LNCaP clone FGC (cell line): ENCODE results near the gene POLR2A.

ENCODE experiments used
- DNase-seq: peaks from one replicate; pipeline ENCODE4 v3.0.0-alpha.2; 2011; ENCODE audit warnings: low read depth
- H3K4me3 ChIP-seq: 2 replicates; pipeline ENCODE4 v1.5.1; 2011; ENCODE audit warnings: mild to moderate bottlenecking, low read depth, low read length, control low read depth
- TF ChIP-seq, protein P1 (sequence below): IDR thresholded peaks from 2 replicates; pipeline ENCODE4 v1.5.1; 2012; ENCODE audit warnings: mild to moderate bottlenecking; ENCODE audit not compliant: control insufficient read depth, insufficient read depth; ENCODE audit errors: extremely low read depth

POLR2A gene

GRCh38 chr17:7443499-7444485 lies 40.4 kb upstream of the POLR2A start:
- DNase-seq: no peak
- TF ChIP-seq, protein P1, sequence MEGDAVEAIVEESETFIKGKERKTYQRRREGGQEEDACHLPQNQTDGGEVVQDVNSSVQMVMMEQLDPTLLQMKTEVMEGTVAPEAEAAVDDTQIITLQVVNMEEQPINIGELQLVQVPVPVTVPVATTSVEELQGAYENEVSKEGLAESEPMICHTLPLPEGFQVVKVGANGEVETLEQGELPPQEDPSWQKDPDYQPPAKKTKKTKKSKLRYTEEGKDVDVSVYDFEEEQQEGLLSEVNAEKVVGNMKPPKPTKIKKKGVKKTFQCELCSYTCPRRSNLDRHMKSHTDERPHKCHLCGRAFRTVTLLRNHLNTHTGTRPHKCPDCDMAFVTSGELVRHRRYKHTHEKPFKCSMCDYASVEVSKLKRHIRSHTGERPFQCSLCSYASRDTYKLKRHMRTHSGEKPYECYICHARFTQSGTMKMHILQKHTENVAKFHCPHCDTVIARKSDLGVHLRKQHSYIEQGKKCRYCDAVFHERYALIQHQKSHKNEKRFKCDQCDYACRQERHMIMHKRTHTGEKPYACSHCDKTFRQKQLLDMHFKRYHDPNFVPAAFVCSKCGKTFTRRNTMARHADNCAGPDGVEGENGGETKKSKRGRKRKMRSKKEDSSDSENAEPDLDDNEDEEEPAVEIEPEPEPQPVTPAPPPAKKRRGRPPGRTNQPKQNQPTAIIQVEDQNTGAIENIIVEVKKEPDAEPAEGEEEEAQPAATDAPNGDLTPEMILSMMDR: no peak
- no peak overlapping the region for H3K4me3 ChIP-seq

GRCh38 chr17:7444682-7445618 lies 39.2 kb upstream of the POLR2A start, which contains the start of gene CHRNB1:
CHRNB1 (plus strand) TSS chr17:7445061; CDS start chr17:7445128, 67 bp downstream.
- DNase-seq: no peak
- TF ChIP-seq, protein P1: no peak

DNA sequence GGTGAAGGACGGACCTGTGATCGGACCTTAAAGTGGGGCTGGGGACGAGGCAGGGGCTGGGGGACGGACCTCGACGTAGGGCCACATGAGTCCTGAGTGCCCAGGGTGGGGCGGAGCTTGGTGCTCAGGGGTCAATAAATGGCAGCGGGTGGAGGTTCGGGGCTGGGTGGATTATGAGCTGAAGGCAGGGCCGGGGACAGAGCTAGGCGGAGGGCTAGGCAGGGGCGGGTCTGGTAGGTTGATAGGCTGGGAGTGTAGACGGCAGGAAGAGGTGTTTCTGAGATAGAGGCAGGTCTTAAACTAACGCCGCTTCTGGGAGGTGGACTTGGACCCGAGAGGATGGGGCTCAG lies 38.6 kb upstream of the POLR2A start:
- DNase-seq: no peak
- TF ChIP-seq, protein P1: no peak
- H3K4me3 ChIP-seq: no peak overlapping the region

More at GRCh38 chr17:7444682-7445618, 39.2 kb upstream of the POLR2A start, which contains the start of gene CHRNB1:
- H3K4me3 ChIP-seq: no peak within 1 kb of the TSS

DNA sequence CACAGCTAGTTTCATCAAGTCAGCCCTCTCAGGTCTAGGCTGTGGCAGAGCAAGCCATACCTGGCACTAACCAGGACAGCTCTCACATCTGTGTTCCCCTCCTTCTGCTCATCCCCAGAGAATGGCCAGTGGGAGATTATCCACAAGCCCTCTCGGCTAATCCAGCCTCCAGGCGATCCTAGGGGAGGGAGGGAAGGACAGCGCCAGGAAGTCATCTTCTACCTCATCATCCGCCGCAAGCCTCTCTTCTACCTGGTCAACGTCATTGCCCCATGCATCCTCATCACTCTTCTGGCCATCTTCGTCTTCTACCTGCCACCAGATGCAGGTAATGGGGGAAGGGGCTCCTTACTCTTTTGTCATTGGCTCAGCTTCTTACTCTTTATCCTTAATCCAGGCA lies 35.7 kb upstream of the POLR2A start:
- H3K4me3 ChIP-seq: no peak overlapping the region
- DNase-seq: no peak
- TF ChIP-seq, protein P1: no peak

- TF ChIP-seq, protein P1: no peak
- no peak for DNase-seq
- no peak overlapping the region for H3K4me3 ChIP-seq
Observed at GRCh38 chr17:7459961-7460545, 24.1 kb upstream of the POLR2A start.

DNA sequence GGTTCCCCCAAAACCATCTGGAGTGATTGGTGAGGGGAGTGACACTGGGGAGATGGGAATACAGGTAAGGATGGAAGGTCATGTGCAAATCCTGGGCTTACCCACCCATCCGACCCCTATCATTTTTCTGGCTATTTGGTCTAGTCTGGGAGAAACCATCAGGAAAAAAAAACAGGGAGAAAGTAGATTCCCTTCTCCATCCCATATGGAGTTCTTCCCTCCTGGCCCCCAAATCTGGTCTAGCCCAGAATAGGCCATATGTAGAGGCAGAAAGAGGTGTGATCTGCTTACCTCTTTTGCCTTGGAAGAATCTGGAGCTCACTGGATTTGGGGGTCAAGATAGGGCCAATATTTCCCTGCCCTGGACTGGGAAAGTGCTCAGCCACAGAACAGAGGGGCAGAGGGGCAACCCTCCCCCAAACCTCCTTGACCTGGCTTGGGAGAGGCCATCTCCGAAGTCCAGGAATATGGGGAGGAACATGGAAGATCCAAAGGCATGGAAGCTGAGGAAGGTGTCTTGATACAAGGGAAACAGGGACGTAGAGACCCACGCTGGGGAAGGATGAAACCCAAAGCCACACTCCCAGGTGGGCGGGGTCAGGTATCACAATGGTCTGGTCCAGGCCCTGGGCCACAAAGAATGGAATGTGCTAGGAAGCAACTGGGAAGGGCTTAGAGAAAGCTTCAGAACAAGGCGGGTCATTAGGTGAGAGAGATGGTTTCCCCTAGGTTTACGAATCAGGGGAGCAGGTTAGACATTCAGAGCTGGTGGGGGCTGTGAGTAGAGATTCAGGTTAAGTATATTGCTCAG lies 23.1 kb upstream of the POLR2A start:
- no peak for DNase-seq
- TF ChIP-seq, protein P1: no peak
- H3K4me3 ChIP-seq: no peak overlapping the region
